PFSK-1 (cell line): ENCODE data around the gene SEMA6D.

Experiments used
- FOXP2 ChIP-seq: optimal IDR thresholded peaks from 2 replicates; pipeline ENCODE3; 2011; ENCODE audit warnings: borderline replicate concordance, control low read depth, inconsistent platforms; ENCODE audit not compliant: insufficient read depth; ENCODE audit errors: extremely low read length, extremely low read depth
- POLR2AphosphoS5 ChIP-seq: IDR thresholded peaks from 2 replicates; pipeline ENCODE4 v1.6.1; 2012; ENCODE audit warnings: low read depth, mild to moderate bottlenecking, control low read depth, low read length, moderate library complexity
- SIN3A ChIP-seq: IDR thresholded peaks from 2 replicates; pipeline ENCODE4 v1.6.1; 2012; ENCODE audit warnings: mild to moderate bottlenecking, low read length, moderate library complexity, borderline replicate concordance; ENCODE audit not compliant: insufficient read depth
- TAF1 ChIP-seq: IDR thresholded peaks from 2 replicates; pipeline ENCODE4 v1.6.1; 2012; ENCODE audit warnings: low read length, control low read depth, borderline replicate concordance; ENCODE audit not compliant: insufficient read depth
- TF ChIP-seq, protein P1 (sequence below), 2 experiments: IDR thresholded peaks; 2 replicates each; pipeline versions ENCODE4 v1.6.1 to v1.8.0; 2011 to 2012; ENCODE audit warnings: low read depth in 2 of 2, low read length in 2 of 2, control low read depth in 1 of 2, inconsistent platforms in 1 of 2, mild to moderate bottlenecking in 1 of 2, moderate library complexity in 1 of 2; ENCODE audit not compliant: insufficient read depth in 1 of 2

The SEMA6D gene

GRCh38 chr15:47762621-47763020, 45.3 kb downstream of the SEMA6D start:
- TF ChIP-seq, protein P1, sequence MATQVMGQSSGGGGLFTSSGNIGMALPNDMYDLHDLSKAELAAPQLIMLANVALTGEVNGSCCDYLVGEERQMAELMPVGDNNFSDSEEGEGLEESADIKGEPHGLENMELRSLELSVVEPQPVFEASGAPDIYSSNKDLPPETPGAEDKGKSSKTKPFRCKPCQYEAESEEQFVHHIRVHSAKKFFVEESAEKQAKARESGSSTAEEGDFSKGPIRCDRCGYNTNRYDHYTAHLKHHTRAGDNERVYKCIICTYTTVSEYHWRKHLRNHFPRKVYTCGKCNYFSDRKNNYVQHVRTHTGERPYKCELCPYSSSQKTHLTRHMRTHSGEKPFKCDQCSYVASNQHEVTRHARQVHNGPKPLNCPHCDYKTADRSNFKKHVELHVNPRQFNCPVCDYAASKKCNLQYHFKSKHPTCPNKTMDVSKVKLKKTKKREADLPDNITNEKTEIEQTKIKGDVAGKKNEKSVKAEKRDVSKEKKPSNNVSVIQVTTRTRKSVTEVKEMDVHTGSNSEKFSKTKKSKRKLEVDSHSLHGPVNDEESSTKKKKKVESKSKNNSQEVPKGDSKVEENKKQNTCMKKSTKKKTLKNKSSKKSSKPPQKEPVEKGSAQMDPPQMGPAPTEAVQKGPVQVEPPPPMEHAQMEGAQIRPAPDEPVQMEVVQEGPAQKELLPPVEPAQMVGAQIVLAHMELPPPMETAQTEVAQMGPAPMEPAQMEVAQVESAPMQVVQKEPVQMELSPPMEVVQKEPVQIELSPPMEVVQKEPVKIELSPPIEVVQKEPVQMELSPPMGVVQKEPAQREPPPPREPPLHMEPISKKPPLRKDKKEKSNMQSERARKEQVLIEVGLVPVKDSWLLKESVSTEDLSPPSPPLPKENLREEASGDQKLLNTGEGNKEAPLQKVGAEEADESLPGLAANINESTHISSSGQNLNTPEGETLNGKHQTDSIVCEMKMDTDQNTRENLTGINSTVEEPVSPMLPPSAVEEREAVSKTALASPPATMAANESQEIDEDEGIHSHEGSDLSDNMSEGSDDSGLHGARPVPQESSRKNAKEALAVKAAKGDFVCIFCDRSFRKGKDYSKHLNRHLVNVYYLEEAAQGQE (IDR thresholded peaks at IDR 0.05; ENCODE audit: insufficient read depth in 1 of 2, low read depth in 2 of 2, low read length in 2 of 2): no peak
- no peak for TF ChIP-seq POLR2AphosphoS5
- TF ChIP-seq SIN3A: no peak
- no peak for TF ChIP-seq TAF1
- no peak for TF ChIP-seq FOXP2

GRCh38 chr15:47764666-47765065, 47.4 kb downstream of the SEMA6D start:
- TF ChIP-seq, protein P1 (IDR thresholded peaks at IDR 0.05; ENCODE audit: insufficient read depth in 1 of 2, low read depth in 2 of 2, low read length in 2 of 2): no peak
- TF ChIP-seq TAF1 (no peak), SIN3A (no peak), FOXP2 (no peak), POLR2AphosphoS5 (no peak)

DNA sequence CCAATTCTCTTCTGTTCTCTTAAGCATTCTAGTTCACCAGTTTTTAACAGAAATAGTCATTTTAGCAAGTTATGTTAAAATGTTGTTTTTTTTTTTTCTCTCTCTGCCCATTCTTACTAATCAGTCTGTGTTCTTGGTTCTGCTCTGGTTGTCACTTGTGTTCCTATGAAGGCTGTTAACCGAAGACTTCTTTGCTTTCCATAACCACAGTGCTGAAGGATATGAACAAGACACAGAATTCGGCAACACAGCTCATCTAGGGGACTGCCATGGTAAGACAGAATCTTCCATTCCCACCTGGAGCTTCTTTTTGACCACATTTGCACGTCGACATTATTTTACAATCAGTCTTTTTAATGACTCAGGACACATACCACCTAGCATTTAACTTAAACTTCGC, 49.1 kb downstream of the SEMA6D start:
- TF ChIP-seq TAF1 (no peak), POLR2AphosphoS5 (no peak), FOXP2 (no peak), SIN3A (no peak)
- TF ChIP-seq, protein P1 (IDR thresholded peaks at IDR 0.05; ENCODE audit: insufficient read depth in 1 of 2, low read depth in 2 of 2, low read length in 2 of 2): peak in 1 of 2 experiments; percentile 50; a peak in 1 of 4 replicates

- no peak for TF ChIP-seq FOXP2
- TF ChIP-seq, protein P1 (IDR thresholded peaks at IDR 0.05; ENCODE audit: insufficient read depth in 1 of 2, low read depth in 2 of 2, low read length in 2 of 2): no peak
- TF ChIP-seq POLR2AphosphoS5: no peak
- no peak for TF ChIP-seq SIN3A
- TF ChIP-seq TAF1: no peak
Observed at GRCh38 chr15:47767035-47767434, 49.7 kb downstream of the SEMA6D start.

- no peak for TF ChIP-seq FOXP2
- no peak for TF ChIP-seq POLR2AphosphoS5
- TF ChIP-seq TAF1: no peak
- TF ChIP-seq, protein P1 (IDR thresholded peaks at IDR 0.05; ENCODE audit: insufficient read depth in 1 of 2, low read depth in 2 of 2, low read length in 2 of 2): no peak
- no peak for TF ChIP-seq SIN3A
Observed at GRCh38 chr15:47768735-47769134, 51.4 kb downstream of the SEMA6D start.
